ENCODE results near the gene APOC1. TPM values are rescaled to one million over a fixed set of nuclear protein-coding genes. Genes with fewer than 3 reads are reported as not detected.
"Not testable (repeated sequence)": the region's sequence is repeated elsewhere in the genome, so short reads cannot be mapped to it uniquely, and the experiment has no call there.

APOC1 gene
- 1 to 10 TPM; 3.1 to 10.0 (median 6.2) TPM for total RNA-seq
- 15.4 TPM for polyA plus RNA-seq
- long read RNA-seq, donor 1 = 0 reads
- long read RNA-seq, donor 2 = 0 reads
- long read RNA-seq, donor 3 = 0 reads
- long read RNA-seq, donor 4 = 0 reads

- intact Hi-C loops (cut with DNase I) = loop anchor here in 1 of 4 donors (5.0 kb wide), 1 partner anchor 33 kb away; the partner anchor contains the start of gene APOC2
- DNase-seq (peak; percentile 85 to 93 (median 93)), ATAC-seq (peak; percentile 93)
- H3K9me3 ChIP-seq (ENCODE audit: control insufficient read depth, low read length); H3K4me1 ChIP-seq (ENCODE audit: control insufficient read depth, insufficient read depth, low read length); H3K27ac ChIP-seq (ENCODE audit: low read length); H3K27me3 ChIP-seq (ENCODE audit: control insufficient read depth, insufficient read depth): not testable (repeated sequence)
- peak within 1 kb of the TSS; percentile 44 for H3K4me3 ChIP-seq (ENCODE audit: low read length)
- WGBS = 7% methylated on average over 27 of the region's 28 CpGs
Measured at GRCh38 chr19:44914433-44915206, at the start of gene APOC1. Gene APOC1 (plus strand): TSS chr19:44914608. CDS start chr19:44914892, 284 bp downstream.

- H3K9me3 ChIP-seq (ENCODE audit: control insufficient read depth, low read length) = no peaks in the 10 kb centered on the region
- WGBS = 90% methylated on average over 27 of the region's 27 CpGs
- no peak overlapping the region for H3K4me3 ChIP-seq (ENCODE audit: low read length)
- DNase-seq (no peak), ATAC-seq (no peak)
- H3K4me1 ChIP-seq (ENCODE audit: control insufficient read depth, insufficient read depth, low read length) = no peaks in the 10 kb centered on the region
- intact Hi-C loops (cut with DNase I) = no loop called here
- H3K27me3 ChIP-seq (ENCODE audit: control insufficient read depth, insufficient read depth) = no peaks in the 10 kb centered on the region
- no peak overlapping the region for H3K27ac ChIP-seq (ENCODE audit: low read length)
Measured at GRCh38 chr19:44865196-44865767, 49.1 kb upstream of the APOC1 start.

- H3K27ac ChIP-seq (ENCODE audit: low read length) = peak overlapping the region; percentile 42
- no peak for ATAC-seq
- 89% methylated on average over 4 of the region's 4 CpGs for WGBS
Measured at GRCh38 chr19:44866664-44867063, 47.7 kb upstream of the APOC1 start.

GRCh38 chr19:44867578-44867977 is 46.8 kb upstream of the APOC1 start:
- Histone ChIP-seq H3K4me3 (ENCODE audit: low read length) (no peak overlapping the region), H3K4me1 (ENCODE audit: control insufficient read depth, insufficient read depth, low read length) (no peaks in the 10 kb centered on the region), H3K9me3 (ENCODE audit: control insufficient read depth, low read length) (no peaks in the 10 kb centered on the region), H3K27ac (ENCODE audit: low read length) (no peak overlapping the region), H3K27me3 (ENCODE audit: control insufficient read depth, insufficient read depth) (no peaks in the 10 kb centered on the region)
- DNase-seq (no peak), ATAC-seq (no peak)
- WGBS = 86% methylated on average over 12 of the region's 12 CpGs
- intact Hi-C loops (cut with DNase I) = no loop called here

More at GRCh38 chr19:44866664-44867063, 47.7 kb upstream of the APOC1 start:
- Histone ChIP-seq H3K4me3 (ENCODE audit: low read length) (no peak overlapping the region), H3K27me3 (ENCODE audit: control insufficient read depth, insufficient read depth) (no peaks in the 10 kb centered on the region), H3K9me3 (ENCODE audit: control insufficient read depth, low read length) (no peaks in the 10 kb centered on the region), H3K4me1 (ENCODE audit: control insufficient read depth, insufficient read depth, low read length) (no peaks in the 10 kb centered on the region)
- intact Hi-C loops (cut with DNase I) = no loop called here
- DNase-seq = peak in 1 of 3 donors; percentile 16

- no peaks in the 10 kb centered on the region for H3K4me1 ChIP-seq (ENCODE audit: control insufficient read depth, insufficient read depth, low read length)
- intact Hi-C loops (cut with DNase I) = no loop called here
- WGBS = 51% methylated on average over 13 of the region's 13 CpGs
- peak overlapping the region; percentile 77 for H3K27ac ChIP-seq (ENCODE audit: low read length)
- H3K4me3 ChIP-seq (ENCODE audit: low read length) = no peak overlapping the region
- ATAC-seq (peak; percentile 24 to 49), DNase-seq (peak; percentile 72 to 80 (median 80))
- H3K9me3 ChIP-seq (ENCODE audit: control insufficient read depth, low read length) = no peaks in the 10 kb centered on the region
- H3K27me3 ChIP-seq (ENCODE audit: control insufficient read depth, insufficient read depth) = no peaks in the 10 kb centered on the region
Measured at GRCh38 chr19:44869733-44870470, 44.5 kb upstream of the APOC1 start.

- no peaks in the 10 kb centered on the region for H3K9me3 ChIP-seq (ENCODE audit: control insufficient read depth, low read length)
- WGBS = 83% methylated on average over 14 of the region's 14 CpGs
- ATAC-seq (no peak), DNase-seq (peak in 1 of 3 donors; percentile 25)
- H3K4me3 ChIP-seq (ENCODE audit: low read length) = no peak overlapping the region
- no peaks in the 10 kb centered on the region for H3K4me1 ChIP-seq (ENCODE audit: control insufficient read depth, insufficient read depth, low read length)
- no peaks in the 10 kb centered on the region for H3K27me3 ChIP-seq (ENCODE audit: control insufficient read depth, insufficient read depth)
- intact Hi-C loops (cut with DNase I) = no loop called here
- no peak overlapping the region for H3K27ac ChIP-seq (ENCODE audit: low read length)
Measured at GRCh38 chr19:44871809-44872208, 42.6 kb upstream of the APOC1 start.

GRCh38 chr19:44872661-44873060 is 41.7 kb upstream of the APOC1 start:
- no peaks in the 10 kb centered on the region for H3K9me3 ChIP-seq (ENCODE audit: control insufficient read depth, low read length)
- no peak overlapping the region for H3K27ac ChIP-seq (ENCODE audit: low read length)
- DNase-seq (no peak), ATAC-seq (no peak)
- H3K4me1 ChIP-seq (ENCODE audit: control insufficient read depth, insufficient read depth, low read length) = no peaks in the 10 kb centered on the region
- 85% methylated on average over 4 of the region's 4 CpGs for WGBS
- intact Hi-C loops (cut with DNase I) = no loop called here
- no peaks in the 10 kb centered on the region for H3K27me3 ChIP-seq (ENCODE audit: control insufficient read depth, insufficient read depth)
- no peak overlapping the region for H3K4me3 ChIP-seq (ENCODE audit: low read length)

GRCh38 chr19:44874317-44874716 is 40.1 kb upstream of the APOC1 start:
- Histone ChIP-seq H3K27me3 (ENCODE audit: control insufficient read depth, insufficient read depth) (no peaks in the 10 kb centered on the region), H3K4me1 (ENCODE audit: control insufficient read depth, insufficient read depth, low read length) (no peaks in the 10 kb centered on the region), H3K27ac (ENCODE audit: low read length) (no peak overlapping the region), H3K9me3 (ENCODE audit: control insufficient read depth, low read length) (no peaks in the 10 kb centered on the region), H3K4me3 (ENCODE audit: low read length) (no peak overlapping the region)
- WGBS = 92% methylated on average over 16 of the region's 16 CpGs
- intact Hi-C loops (cut with DNase I) = no loop called here
- DNase-seq (peak in 1 of 3 donors; percentile 26), ATAC-seq (no peak)

- ATAC-seq (peak in 1 of 2 donors; percentile 18), DNase-seq (peak in 1 of 3 donors; percentile 46)
- H3K9me3 ChIP-seq (ENCODE audit: control insufficient read depth, low read length) = no peaks in the 10 kb centered on the region
- WGBS = 54% methylated on average over 22 of the region's 22 CpGs
- no peaks in the 10 kb centered on the region for H3K4me1 ChIP-seq (ENCODE audit: control insufficient read depth, insufficient read depth, low read length)
- no peaks in the 10 kb centered on the region for H3K27me3 ChIP-seq (ENCODE audit: control insufficient read depth, insufficient read depth)
- intact Hi-C loops (cut with DNase I) = no loop called here
- peak overlapping the region; percentile 18 for H3K27ac ChIP-seq (ENCODE audit: low read length)
- H3K4me3 ChIP-seq (ENCODE audit: low read length) = no peak overlapping the region
Measured at GRCh38 chr19:44875666-44876451, 38.5 kb upstream of the APOC1 start.

GRCh38 chr19:44876930-44877535 is 37.4 kb upstream of the APOC1 start:
- Histone ChIP-seq H3K4me3 (ENCODE audit: low read length) (no peak overlapping the region), H3K9me3 (ENCODE audit: control insufficient read depth, low read length) (no peaks in the 10 kb centered on the region), H3K27ac (ENCODE audit: low read length) (no peak overlapping the region), H3K4me1 (ENCODE audit: control insufficient read depth, insufficient read depth, low read length) (no peaks in the 10 kb centered on the region), H3K27me3 (ENCODE audit: control insufficient read depth, insufficient read depth) (no peaks in the 10 kb centered on the region)
- DNase-seq (peak in 1 of 3 donors; percentile 46), ATAC-seq (no peak)
- 63% methylated on average over 5 of the region's 5 CpGs for WGBS
- intact Hi-C loops (cut with DNase I) = no loop called here

Data from right cardiac atrium (tissue), 5 donors.